K562 (cell line): ENCODE results near the gene KDM5D. TPM values are rescaled to one million over a fixed set of nuclear protein-coding genes. Genes with fewer than 3 reads are reported as not detected.

Experiments
- ATAC-seq: fragments of 200-7000 bp; cut with Tn5 transposase; 3 replicates; pipeline ENCODE4 v1.9.1; 2020; ENCODE audit warnings: moderate library complexity
- BruUV-seq: library from RNA; stranded (reverse); fragments of 400-500 nt; replicated peaks from 2 replicates; lab custom pipeline; 2021; lab: Mats Ljungman, UMichigan
- CTCF ChIA-PET: fragments of 300-600 bp; formaldehyde crosslinking; extraction: SDS; loops from one replicate; lab custom pipeline; 2021; ENCODE audit warnings: low intra/inter-chr PET ratio; lab: Yijun Ruan, JAX
- POLR2A ChIA-PET: fragments of 300-600, 350-650 bp; sonication (Branson Sonifier 250); formaldehyde crosslinking; extraction: SDS; loops from one replicate; lab custom pipeline; 2021; ENCODE audit warnings: antibody characterized with exemption, inconsistent platforms; lab: Yijun Ruan, JAX
- DNase-seq, 4 experiments: peaks; one replicate each; pipeline versions ENCODE4 v3.0.0 to v3.0.0-alpha.2; 2011 to 2018; ENCODE audit warnings: low spot score in 3 of 4, mixed read lengths in 3 of 4; ENCODE audit errors: extremely low read depth in 1 of 4
- FAIRE-seq: peaks from 2 replicates; lab custom pipeline; 2011; peaks lifted over from hg19 to GRCh38; lab: Jason Lieb, UNC
- H2AFZ ChIP-seq: 2 replicates; pipeline ENCODE4 v1.6.0; 2011; ENCODE audit warnings: low read depth, low read length, control low read depth, inconsistent platforms
- H3K27ac ChIP-seq: fragments of 200-600 bp; 3 replicates; pipeline ENCODE4 v1.8.0; 2011; ENCODE audit warnings: low read depth, mild to moderate bottlenecking, control low read depth, inconsistent platforms, low read length, moderate library complexity, mixed read lengths; ENCODE audit errors: extremely low read depth
- H3K27me3 ChIP-seq, 2 experiments: fragments of 300-600 bp in 1 of 2; 2 replicates in 1 of 2; 3 replicates in 1 of 2; pipeline versions ENCODE4 v1.6.0 to v1.8.0; 2011; ENCODE audit warnings: inconsistent platforms in 2 of 2, low read length in 2 of 2, mild to moderate bottlenecking in 1 of 2, mixed read lengths in 1 of 2, moderate library complexity in 1 of 2; ENCODE audit not compliant: control insufficient read depth in 2 of 2, insufficient read depth in 2 of 2
- H3K36me3 ChIP-seq: fragments of 300-600 bp; 3 replicates; pipeline ENCODE4 v1.8.0; 2011; ENCODE audit warnings: mild to moderate bottlenecking, low read length, inconsistent platforms; ENCODE audit not compliant: control insufficient read depth, insufficient read depth
- H3K4me1 ChIP-seq, 2 experiments: fragments of 200-600 bp in 1 of 2; replicated peaks in 1 of 2; 2 replicates in 1 of 2; 3 replicates in 1 of 2; pipeline versions ENCODE4 v1.5.1 to v1.8.0; 2011; ENCODE audit warnings: inconsistent platforms in 2 of 2, low read length in 2 of 2, mild to moderate bottlenecking in 1 of 2, mixed read lengths in 1 of 2, moderate library complexity in 1 of 2; ENCODE audit not compliant: control insufficient read depth in 2 of 2, insufficient read depth in 2 of 2
- H3K4me2 ChIP-seq: 2 replicates; pipeline ENCODE4 v1.6.1; 2011; ENCODE audit warnings: low read length, control low read depth, inconsistent platforms, mixed read lengths; ENCODE audit not compliant: insufficient read depth
- H3K4me3 ChIP-seq: fragments of 200-600 bp; sonication (generic), shearing (Covaris generic); 2 replicates; pipeline ENCODE4 v1.5.1; 2016; ENCODE audit warnings: control low read depth, inconsistent platforms
- H3K79me2 ChIP-seq: fragments of 200-600 bp; 3 replicates; pipeline ENCODE4 v1.8.0; 2011; ENCODE audit warnings: low read length, inconsistent platforms; ENCODE audit not compliant: control insufficient read depth, insufficient read depth
- H3K9ac ChIP-seq, 2 experiments: 2 replicates each; pipeline versions ENCODE4 v1.6.0 to v1.6.1; 2011; ENCODE audit warnings: low read depth in 2 of 2, low read length in 2 of 2, control low read depth in 1 of 2, inconsistent platforms in 1 of 2, mild to moderate bottlenecking in 1 of 2, mixed read lengths in 1 of 2; ENCODE audit not compliant: insufficient read depth in 1 of 2
- H3K9me1 ChIP-seq: one replicate; pipeline ENCODE4 v1.6.0; 2011; ENCODE audit warnings: inconsistent platforms, mild to moderate bottlenecking, low read length, moderate library complexity; ENCODE audit not compliant: control insufficient read depth, insufficient read depth
- H3K9me3 ChIP-seq: replicated peaks from 2 replicates; pipeline ENCODE4 v1.5.1; 2011; ENCODE audit warnings: low read depth, low read length, inconsistent platforms; ENCODE audit not compliant: control insufficient read depth, insufficient read depth
- H4K20me1 ChIP-seq: replicated peaks from 2 replicates; pipeline ENCODE4 v1.6.1; 2011; ENCODE audit warnings: low read length, inconsistent platforms, mixed read lengths; ENCODE audit not compliant: control insufficient read depth, insufficient read depth
- CHD2 ChIP-seq: IDR thresholded peaks from 2 replicates; pipeline ENCODE4 v1.6.1; 2011; ENCODE audit warnings: low read depth, low read length
- PHB ChIP-seq: fragments of 250-450 bp; sonication (Bioruptor Pico); IDR thresholded peaks from 2 replicates; pipeline ENCODE4 v1.5.0; 2021
- ZNF354B ChIP-seq: fragments of 250-450 bp; sonication (Bioruptor Pico); IDR thresholded peaks from 2 replicates; pipeline ENCODE4 v1.4.0; 2020
- WGBS: fragments of 100-300 bp; shearing (Covaris generic); methylation state at CpG from one replicate; pipeline ENCODE4 v1.1.6; 2016; ENCODE audit warnings: low coverage, mixed read lengths; ENCODE audit not compliant: insufficient coverage; ENCODE audit errors: missing lambda C conversion rate; 5-methylcytosine and 5-hydroxymethylcytosine counted together
- in situ Hi-C: fragments of 300-500 bp; cut with MboI; formaldehyde crosslinking; loops from 4 replicates; pipeline ENCODE4 v1.15.0; 2018; ENCODE audit warnings: inconsistent platforms, mixed read lengths
- intact Hi-C: fragments of 100-400 bp; cut with micrococcal nuclease; formaldehyde crosslinking; loops from 2 replicates; pipeline ENCODE4 v1.14.2; 2022
- polyA plus RNA-seq, 8 experiments: library from polyadenylated mRNA; depleted of rRNA in 4 of 8; stranded (reverse) in 5 of 8; unstranded in 3 of 8; fragments of >200 nt; fragmentation: Nextera tagmentation in 2 of 8; fragmentation: Illumina TruSeq in 1 of 8; extraction: Ambion mirVana in 2 of 8; extraction: Trizol in 1 of 8; gene quantifications; 2 replicates each; pipeline versions ENCODE4 v1.2.1 to v1.2.3, GENCODE V29; 2011 to 2014; ENCODE audit warnings: inconsistent platforms in 1 of 8, missing spikeins in 1 of 8
- total RNA-seq, 7 experiments: library from RNA; depleted of rRNA in 6 of 7; stranded (reverse); fragments of >200 nt in 6 of 7; fragmentation: Illumina TruSeq in 2 of 7; extraction: Trizol in 2 of 7; gene quantifications; 2 replicates each; pipeline versions ENCODE4 v1.2.1 to v1.2.3, GENCODE V29; 2011 to 2021; ENCODE audit warnings: low replicate concordance in 1 of 7

Gene KDM5D
- total and polyA plus RNA-seq, 9 of the 15 experiments (the other 6 are each of a cell fraction or from before 2014, with no cell fraction given): 0.27 TPM; not detected in 8

DNA sequence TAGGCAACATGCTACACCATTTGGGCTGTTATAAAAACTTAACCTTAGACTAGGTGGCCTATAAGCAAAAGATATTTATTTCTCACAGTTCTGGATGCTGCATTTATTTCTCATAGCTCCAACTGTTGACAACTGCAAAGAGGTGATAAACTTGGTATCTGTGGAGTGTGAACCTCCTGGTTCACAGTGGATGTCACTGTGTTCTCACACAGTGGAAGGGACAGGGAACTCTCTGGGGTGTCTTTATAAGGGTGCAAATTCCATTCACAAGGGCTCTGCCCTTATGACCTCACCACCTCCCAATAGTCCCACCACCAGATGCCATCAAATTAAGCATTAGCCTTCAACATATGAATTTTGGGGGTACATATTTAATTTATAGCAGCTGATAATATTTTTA is 46.0 kb downstream of the KDM5D start (continued):
- no peak for TF ChIP-seq ZNF354B (CRISPR knock-in tag)
- TF ChIP-seq, all 486 proteins: peak for 0

DNA sequence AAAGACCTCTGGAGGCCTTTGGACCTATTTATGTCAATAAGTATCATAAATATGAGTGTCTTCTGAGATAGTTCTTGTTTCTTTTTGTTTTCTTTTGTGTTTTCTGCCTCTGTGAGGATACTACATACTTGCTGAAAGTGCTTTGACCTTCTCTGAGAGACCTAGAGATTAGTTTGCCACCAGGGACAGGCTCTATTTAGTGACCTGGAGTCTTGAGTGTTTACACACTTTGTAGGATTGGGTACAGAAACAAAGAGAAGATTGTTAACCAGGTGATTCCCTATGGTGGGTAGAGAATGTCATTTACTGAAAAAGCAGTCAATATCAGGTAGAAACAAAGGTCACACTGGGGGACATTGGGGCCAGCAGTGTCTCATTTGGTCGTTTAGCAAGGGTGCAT is 63.7 kb downstream of the KDM5D start:
- WGBS: no CpG with 5 or more reads among the region's 1 CpG
- FAIRE-seq: no peak
- H3K9ac ChIP-seq: no peak overlapping the region
- POLR2A ChIA-PET: no interaction called here
- H3K4me3 ChIP-seq: no peak overlapping the region
- no peaks in the 10 kb centered on the region for H3K36me3 ChIP-seq
- H3K4me2 ChIP-seq: no peak overlapping the region
- no peak for DNase-seq
- intact Hi-C loops (no loop called here), in situ Hi-C loops (no loop called here)
- no peak for TF ChIP-seq PHB (CRISPR knock-in tag)
- no peak for TF ChIP-seq CHD2
- no peaks in the 10 kb centered on the region for H3K4me1 ChIP-seq
- no peaks in the 10 kb centered on the region for H3K27me3 ChIP-seq
- no TSS peak for BruUV-seq
- CTCF ChIA-PET: no interaction called here
- no peaks in the 10 kb centered on the region for H3K9me3 ChIP-seq
- no peaks in the 10 kb centered on the region for H3K79me2 ChIP-seq
- ATAC-seq: no peak
- H4K20me1 ChIP-seq: no peaks in the 10 kb centered on the region
- no peak overlapping the region for H2AFZ ChIP-seq
- no peak overlapping the region for H3K27ac ChIP-seq
- H3K9me1 ChIP-seq: no peaks in the 10 kb centered on the region
